ENCODE results near the gene NAA35. TPM values are rescaled to one million over a fixed set of nuclear protein-coding genes. Genes with fewer than 3 reads are reported as not detected.
A peak's percentile ranks its signal among the peaks of the same experiment; 100 is the strongest.
"Not testable (repeated sequence)": the region's sequence is repeated elsewhere in the genome, so short reads cannot be mapped to it uniquely, and the experiment has no call there.

NAA35 gene
- total RNA-seq, 1 donor from 2014 or later: 33.6 TPM

GRCh38 chr9:85960688-85961093, 19.7 kb downstream of the NAA35 start:
- no peak for DNase-seq (ENCODE audit: low spot score)
- no peaks in the 10 kb centered on the region for H3K27me3 Mint-ChIP-seq (ENCODE audit: low read depth)
- H3K9me3 Mint-ChIP-seq: no peaks in the 10 kb centered on the region
- H3K27ac Mint-ChIP-seq: no peak overlapping the region
- H3K4me1 Mint-ChIP-seq (ENCODE audit: low read depth): peaks cover 23% of the 10 kb centered on the region
- intact Hi-C loops (cut with micrococcal nuclease): no loop called here
- peaks cover 65% of the 10 kb centered on the region for H3K36me3 Mint-ChIP-seq (ENCODE audit: low read depth)
- no peak overlapping the region for H3K4me3 Mint-ChIP-seq (ENCODE audit: low read depth)

GRCh38 chr9:85964526-85964925, 23.6 kb downstream of the NAA35 start:
- DNase-seq (ENCODE audit: low spot score): no peak
- Mint-ChIP-seq H3K4me3 (ENCODE audit: low read depth) (no peak overlapping the region), H3K4me1 (ENCODE audit: low read depth) (peaks cover 16% of the 10 kb centered on the region), H3K9me3 (no peaks in the 10 kb centered on the region), H3K27me3 (ENCODE audit: low read depth) (no peaks in the 10 kb centered on the region), H3K27ac (no peak overlapping the region), H3K36me3 (ENCODE audit: low read depth) (peaks cover 59% of the 10 kb centered on the region)
- intact Hi-C loops (cut with micrococcal nuclease): no loop called here

DNA sequence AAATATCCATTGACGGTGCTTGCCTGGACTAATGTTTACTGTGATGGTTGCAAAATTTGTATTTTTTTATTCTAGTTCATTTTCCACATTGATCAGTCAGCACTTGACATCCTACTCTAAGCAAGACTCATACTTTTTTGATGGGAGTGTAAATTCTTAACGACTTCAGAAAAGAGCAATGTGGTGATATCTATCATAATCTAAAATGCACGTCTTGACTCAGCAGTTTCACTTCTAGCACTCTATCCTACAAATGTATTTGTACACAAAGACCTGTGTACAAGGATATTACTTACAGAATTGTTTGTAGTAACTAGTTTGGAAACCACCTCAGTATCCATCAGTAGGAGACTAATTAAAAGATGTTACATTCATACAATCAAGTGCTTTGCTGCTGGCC, 24.0 kb downstream of the NAA35 start:
- H3K4me3 Mint-ChIP-seq (ENCODE audit: low read depth): no peak overlapping the region
- no peaks in the 10 kb centered on the region for H3K9me3 Mint-ChIP-seq
- H3K27me3 Mint-ChIP-seq (ENCODE audit: low read depth): no peaks in the 10 kb centered on the region
- H3K4me1 Mint-ChIP-seq (ENCODE audit: low read depth): peaks cover 16% of the 10 kb centered on the region
- no peak for DNase-seq (ENCODE audit: low spot score)
- H3K27ac Mint-ChIP-seq: peak overlapping the region; percentile 31
- peaks cover 60% of the 10 kb centered on the region for H3K36me3 Mint-ChIP-seq (ENCODE audit: low read depth)
- intact Hi-C loops (cut with micrococcal nuclease): no loop called here

- Mint-ChIP-seq H3K36me3 (ENCODE audit: low read depth) (peaks cover 58% of the 10 kb centered on the region), H3K27me3 (ENCODE audit: low read depth) (no peaks in the 10 kb centered on the region), H3K9me3 (no peaks in the 10 kb centered on the region), H3K27ac (no peak overlapping the region), H3K4me1 (ENCODE audit: low read depth) (peaks cover 16% of the 10 kb centered on the region), H3K4me3 (ENCODE audit: low read depth) (no peak overlapping the region)
- intact Hi-C loops (cut with micrococcal nuclease): no loop called here
- no peak for DNase-seq (ENCODE audit: low spot score)
Observed at GRCh38 chr9:85969727-85970126, 28.8 kb downstream of the NAA35 start.

- Mint-ChIP-seq H3K27ac (no peak overlapping the region), H3K9me3 (no peaks in the 10 kb centered on the region), H3K27me3 (ENCODE audit: low read depth) (no peaks in the 10 kb centered on the region), H3K36me3 (ENCODE audit: low read depth) (peaks cover 64% of the 10 kb centered on the region), H3K4me1 (ENCODE audit: low read depth) (peaks cover 8% of the 10 kb centered on the region), H3K4me3 (ENCODE audit: low read depth) (no peak overlapping the region)
- intact Hi-C loops (cut with micrococcal nuclease): no loop called here
- DNase-seq (ENCODE audit: low spot score): no peak
Observed at GRCh38 chr9:85971731-85972130, 30.8 kb downstream of the NAA35 start.

- DNase-seq (ENCODE audit: low spot score): no peak
- Mint-ChIP-seq H3K4me1 (ENCODE audit: low read depth) (peaks cover 10% of the 10 kb centered on the region), H3K27me3 (ENCODE audit: low read depth) (no peaks in the 10 kb centered on the region), H3K27ac (peak overlapping the region; percentile 24), H3K9me3 (no peaks in the 10 kb centered on the region), H3K4me3 (ENCODE audit: low read depth) (no peak overlapping the region), H3K36me3 (ENCODE audit: low read depth) (peaks cover 66% of the 10 kb centered on the region)
- intact Hi-C loops (cut with micrococcal nuclease): no loop called here
Observed at GRCh38 chr9:85973238-85973637, 32.3 kb downstream of the NAA35 start.

GRCh38 chr9:85974055-85974547, 33.2 kb downstream of the NAA35 start:
- intact Hi-C loops (cut with micrococcal nuclease); H3K9me3 Mint-ChIP-seq; DNase-seq (ENCODE audit: low spot score); H3K27me3 Mint-ChIP-seq (ENCODE audit: low read depth); H3K4me3 Mint-ChIP-seq (ENCODE audit: low read depth); H3K27ac Mint-ChIP-seq: not testable (repeated sequence)
- Mint-ChIP-seq H3K4me1 (ENCODE audit: low read depth) (peaks cover 10% of the 10 kb centered on the region), H3K36me3 (ENCODE audit: low read depth) (peaks cover 68% of the 10 kb centered on the region)

DNA sequence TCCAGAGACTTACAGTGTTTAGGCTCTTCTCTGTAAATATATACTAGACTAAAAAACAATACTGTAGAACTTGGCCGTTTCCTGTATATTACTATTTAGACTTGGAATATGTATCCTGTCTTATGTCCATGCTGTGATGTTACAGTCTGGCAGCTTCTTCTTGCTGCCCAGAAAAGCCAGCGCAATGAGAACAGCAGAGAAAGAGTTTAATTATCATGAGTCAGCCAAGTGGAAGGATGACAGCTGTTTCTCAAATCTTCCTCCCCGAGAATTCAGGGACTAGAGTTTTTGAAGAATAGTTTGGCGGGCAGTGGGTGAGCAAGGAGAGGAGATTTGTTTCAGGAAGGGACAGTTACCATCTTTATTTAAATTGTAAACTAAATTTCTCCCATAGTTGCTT, 37.5 kb downstream of the NAA35 start:
- Mint-ChIP-seq H3K36me3 (ENCODE audit: low read depth) (peaks cover 69% of the 10 kb centered on the region), H3K27ac (no peak overlapping the region), H3K4me1 (ENCODE audit: low read depth) (peaks cover 3% of the 10 kb centered on the region), H3K4me3 (ENCODE audit: low read depth) (no peak overlapping the region), H3K27me3 (ENCODE audit: low read depth) (no peaks in the 10 kb centered on the region), H3K9me3 (no peaks in the 10 kb centered on the region)
- intact Hi-C loops (cut with micrococcal nuclease): no loop called here
- no peak for DNase-seq (ENCODE audit: low spot score)

DNA sequence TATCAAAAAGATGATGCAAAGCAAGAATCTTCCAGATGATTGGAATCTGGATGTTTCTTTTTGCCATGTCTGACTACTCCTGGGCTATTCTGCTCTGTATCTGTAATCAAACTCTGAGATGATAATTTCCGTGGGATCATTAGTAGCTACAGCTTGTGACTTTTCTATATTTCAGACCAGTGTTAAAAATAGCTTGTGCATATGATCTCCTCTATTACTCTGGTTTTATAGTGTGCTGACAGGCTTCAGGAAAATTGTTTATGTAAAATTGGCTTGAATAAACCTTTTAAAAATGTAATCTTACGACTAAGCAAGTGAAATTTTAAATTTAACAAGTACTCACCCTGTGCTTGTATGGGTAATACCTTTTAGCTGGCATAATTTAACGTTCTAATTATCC, 40.4 kb downstream of the NAA35 start:
- H3K36me3 Mint-ChIP-seq (ENCODE audit: low read depth): peaks cover 82% of the 10 kb centered on the region
- intact Hi-C loops (cut with micrococcal nuclease): no loop called here
- no peak overlapping the region for H3K4me3 Mint-ChIP-seq (ENCODE audit: low read depth)
- H3K4me1 Mint-ChIP-seq (ENCODE audit: low read depth): peaks cover 3% of the 10 kb centered on the region
- no peaks in the 10 kb centered on the region for H3K27me3 Mint-ChIP-seq (ENCODE audit: low read depth)
- no peaks in the 10 kb centered on the region for H3K9me3 Mint-ChIP-seq
- no peak overlapping the region for H3K27ac Mint-ChIP-seq
- no peak for DNase-seq (ENCODE audit: low spot score)

- Mint-ChIP-seq H3K36me3 (ENCODE audit: low read depth) (peaks cover 79% of the 10 kb centered on the region), H3K4me3 (ENCODE audit: low read depth) (no peak overlapping the region), H3K9me3 (no peaks in the 10 kb centered on the region), H3K27me3 (ENCODE audit: low read depth) (no peaks in the 10 kb centered on the region), H3K4me1 (ENCODE audit: low read depth) (no peaks in the 10 kb centered on the region), H3K27ac (no peak overlapping the region)
- intact Hi-C loops (cut with micrococcal nuclease): no loop called here
- DNase-seq (ENCODE audit: low spot score): no peak
Observed at GRCh38 chr9:85984457-85984856, 43.5 kb downstream of the NAA35 start.

GRCh38 chr9:85987236-85987635, 46.3 kb downstream of the NAA35 start:
- no peaks in the 10 kb centered on the region for H3K27me3 Mint-ChIP-seq (ENCODE audit: low read depth)
- H3K27ac Mint-ChIP-seq: no peak overlapping the region
- peaks cover 74% of the 10 kb centered on the region for H3K36me3 Mint-ChIP-seq (ENCODE audit: low read depth)
- intact Hi-C loops (cut with micrococcal nuclease): no loop called here
- no peaks in the 10 kb centered on the region for H3K9me3 Mint-ChIP-seq
- no peak overlapping the region for H3K4me3 Mint-ChIP-seq (ENCODE audit: low read depth)
- DNase-seq (ENCODE audit: low spot score): no peak
- no peaks in the 10 kb centered on the region for H3K4me1 Mint-ChIP-seq (ENCODE audit: low read depth)

- no peak for DNase-seq (ENCODE audit: low spot score)
- no peaks in the 10 kb centered on the region for H3K9me3 Mint-ChIP-seq
- H3K27me3 Mint-ChIP-seq (ENCODE audit: low read depth): no peaks in the 10 kb centered on the region
- H3K4me1 Mint-ChIP-seq (ENCODE audit: low read depth): no peaks in the 10 kb centered on the region
- no peak overlapping the region for H3K4me3 Mint-ChIP-seq (ENCODE audit: low read depth)
- no peak overlapping the region for H3K27ac Mint-ChIP-seq
- H3K36me3 Mint-ChIP-seq (ENCODE audit: low read depth): peaks cover 63% of the 10 kb centered on the region
- intact Hi-C loops (cut with micrococcal nuclease): no loop called here
Observed at GRCh38 chr9:85994191-85994590, 53.2 kb downstream of the NAA35 start.

DNA sequence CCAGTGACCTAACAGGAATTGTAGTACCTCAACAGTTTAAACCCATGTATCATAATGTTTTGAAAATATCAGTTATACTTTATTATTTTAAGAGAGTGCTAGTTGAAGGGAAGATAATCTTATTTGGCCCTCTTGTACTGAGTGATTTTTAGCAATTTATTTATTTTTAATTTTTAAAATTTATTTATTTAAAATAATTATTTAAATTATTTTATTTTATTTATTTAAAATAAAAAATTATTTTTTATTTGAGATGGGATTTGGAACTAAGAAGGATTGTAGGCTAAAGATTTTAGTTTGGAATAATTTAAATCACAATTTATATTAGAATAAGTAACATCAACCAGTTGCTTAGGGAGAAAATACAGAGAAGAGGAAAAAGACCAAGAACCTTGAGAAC, 54.2 kb downstream of the NAA35 start:
- no peaks in the 10 kb centered on the region for H3K9me3 Mint-ChIP-seq
- H3K27me3 Mint-ChIP-seq (ENCODE audit: low read depth): no peaks in the 10 kb centered on the region
- H3K4me1 Mint-ChIP-seq (ENCODE audit: low read depth): no peaks in the 10 kb centered on the region
- H3K27ac Mint-ChIP-seq: no peak overlapping the region
- DNase-seq (ENCODE audit: low spot score): no peak
- H3K4me3 Mint-ChIP-seq (ENCODE audit: low read depth): no peak overlapping the region
- peaks cover 64% of the 10 kb centered on the region for H3K36me3 Mint-ChIP-seq (ENCODE audit: low read depth)
- intact Hi-C loops (cut with micrococcal nuclease): no loop called here

GRCh38 chr9:85995599-85995998, 54.7 kb downstream of the NAA35 start:
- H3K4me3 Mint-ChIP-seq (ENCODE audit: low read depth): no peak overlapping the region
- intact Hi-C loops (cut with micrococcal nuclease): no loop called here
- H3K36me3 Mint-ChIP-seq (ENCODE audit: low read depth): peaks cover 67% of the 10 kb centered on the region
- no peaks in the 10 kb centered on the region for H3K4me1 Mint-ChIP-seq (ENCODE audit: low read depth)
- H3K9me3 Mint-ChIP-seq: no peaks in the 10 kb centered on the region
- DNase-seq (ENCODE audit: low spot score): no peak
- H3K27ac Mint-ChIP-seq: no peak overlapping the region
- H3K27me3 Mint-ChIP-seq (ENCODE audit: low read depth): no peaks in the 10 kb centered on the region
